NCI-H1048 (cell line): ENCODE measurements around the gene AKT1S1.

ENCODE experiments used
- DNase-seq: peaks from one replicate; lab custom pipeline; 2025; lab: John Stamatoyannopoulos, UW

Gene AKT1S1

DNA sequence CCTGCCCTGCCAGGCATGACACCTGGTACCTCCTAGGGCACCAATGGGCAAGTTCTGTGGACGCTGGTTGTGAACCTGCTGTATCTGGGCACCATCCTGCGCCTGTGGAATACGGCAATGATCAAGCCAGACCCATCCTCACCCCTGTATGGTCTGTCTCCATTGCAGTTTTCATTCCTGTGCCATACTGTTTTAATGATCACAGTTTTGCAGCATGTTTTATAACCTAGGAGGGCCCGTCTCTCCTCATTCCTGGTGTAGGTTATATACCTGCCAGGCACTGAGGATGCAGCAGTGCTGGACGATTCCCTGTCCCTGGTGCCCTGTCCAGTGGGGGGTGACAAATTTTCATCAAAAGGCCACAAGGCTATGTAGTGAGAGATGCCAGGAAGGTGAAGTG lies 5.9 kb upstream of the AKT1S1 start:
- no peak for DNase-seq

DNA sequence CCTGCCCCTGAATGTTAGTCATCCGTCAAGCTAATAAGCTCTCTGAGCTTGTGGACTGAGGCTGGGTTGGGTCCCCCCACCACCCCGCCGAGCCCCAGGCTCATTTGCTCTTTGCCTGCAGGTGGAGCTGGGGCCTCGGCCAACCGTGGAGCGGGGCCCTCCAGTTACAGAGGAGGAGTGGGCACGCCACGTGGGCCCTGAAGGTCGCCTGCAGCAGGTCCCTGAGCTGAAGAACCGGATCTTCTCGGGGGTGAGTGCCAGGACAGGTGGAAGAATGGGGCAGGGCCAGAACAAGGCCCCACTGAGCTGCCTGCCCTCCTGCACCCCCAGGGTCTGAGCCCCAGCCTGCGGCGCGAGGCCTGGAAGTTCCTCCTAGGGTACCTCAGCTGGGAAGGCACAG lies 5.5 kb upstream of the AKT1S1 start:
- DNase-seq = no peak

DNA sequence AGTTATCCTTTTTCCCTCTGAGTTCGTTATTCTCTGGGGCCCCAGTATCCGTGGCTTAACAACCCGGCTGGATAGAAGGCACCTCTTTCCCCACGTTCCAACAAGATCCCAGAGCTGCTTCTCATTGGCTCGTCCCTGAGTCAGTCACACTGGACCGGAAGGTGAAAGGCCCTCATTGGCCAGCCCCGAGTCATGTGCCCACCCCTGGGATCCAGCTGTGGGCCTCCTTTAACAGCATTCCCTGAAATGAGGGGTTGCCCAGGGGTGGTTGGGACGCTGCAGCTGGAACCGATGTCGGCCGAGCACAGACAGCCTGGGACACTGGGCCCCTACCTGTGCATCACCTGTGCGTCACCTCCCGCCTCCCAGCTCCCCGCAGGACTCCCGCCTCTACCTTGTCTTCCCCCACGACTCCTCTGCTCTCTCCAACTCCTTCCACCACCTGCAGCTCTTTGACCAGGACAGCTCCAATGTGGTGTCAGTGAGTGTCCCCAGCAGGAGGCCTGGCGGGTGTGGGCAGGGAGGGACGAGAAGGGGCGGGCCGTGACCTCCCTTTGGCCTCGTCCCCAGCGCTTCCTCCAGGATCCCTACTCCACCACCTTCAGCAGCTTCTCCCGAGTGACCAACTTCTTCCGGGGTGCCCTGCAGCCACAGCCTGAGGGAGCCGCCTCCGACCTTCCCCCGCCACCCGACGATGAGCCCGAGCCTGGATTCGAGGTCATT lies 4.7 kb upstream of the AKT1S1 start:
- no peak for DNase-seq

DNA sequence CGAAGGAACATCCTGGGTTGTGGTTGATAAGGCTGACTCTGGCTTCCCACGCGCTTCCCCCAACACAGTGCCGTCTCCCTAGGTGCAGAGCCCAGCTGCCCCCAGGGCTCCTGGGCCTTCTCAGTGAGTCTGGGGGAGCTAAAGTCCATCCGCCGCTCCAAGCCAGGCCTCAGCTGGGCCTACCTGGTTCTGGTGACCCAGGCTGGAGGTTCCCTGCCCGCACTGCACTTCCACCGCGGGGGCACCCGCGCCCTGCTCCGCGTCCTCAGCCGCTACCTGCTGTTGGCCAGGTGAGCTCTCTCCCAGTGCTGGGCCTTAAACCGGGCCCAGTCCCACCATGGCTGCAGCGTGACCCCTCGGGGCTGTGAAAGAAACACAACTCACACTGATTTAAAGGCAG lies 4.0 kb upstream of the AKT1S1 start:
- no peak for DNase-seq

DNA sequence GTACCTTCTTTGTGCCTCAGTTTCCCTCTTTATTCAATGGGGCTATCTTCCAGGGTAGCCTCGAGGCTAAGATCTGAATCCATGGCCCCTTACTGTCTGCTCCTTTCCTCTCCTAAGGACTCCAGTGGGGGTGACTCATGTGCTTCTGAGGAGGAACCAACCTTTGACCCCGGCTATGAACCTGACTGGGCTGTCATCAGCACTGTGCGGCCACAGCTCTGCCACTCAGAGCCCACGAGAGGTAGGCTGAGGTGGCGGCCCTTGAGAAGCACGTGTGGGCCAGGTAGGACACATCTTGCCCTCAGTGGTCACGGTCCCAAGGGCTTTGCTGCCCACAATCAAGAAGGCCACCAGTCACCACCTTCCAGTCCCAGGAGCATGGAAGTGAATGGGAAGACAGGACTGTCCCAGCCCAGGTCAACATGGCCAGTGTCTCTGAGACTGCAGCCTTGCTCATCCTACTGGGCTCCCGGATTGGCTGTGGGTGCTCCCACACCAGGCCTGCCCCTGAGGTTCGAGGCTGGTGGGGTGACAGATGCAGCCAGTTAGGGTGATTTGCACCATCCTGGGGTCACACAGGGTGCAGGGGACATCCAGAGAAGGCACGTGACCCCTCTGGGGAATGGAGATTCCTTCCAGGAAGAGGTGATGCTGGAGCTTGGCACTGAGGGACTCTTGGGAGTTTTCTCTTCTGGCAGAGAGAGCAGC lies 3.2 kb upstream of the AKT1S1 start:
- DNase-seq = no peak

DNA sequence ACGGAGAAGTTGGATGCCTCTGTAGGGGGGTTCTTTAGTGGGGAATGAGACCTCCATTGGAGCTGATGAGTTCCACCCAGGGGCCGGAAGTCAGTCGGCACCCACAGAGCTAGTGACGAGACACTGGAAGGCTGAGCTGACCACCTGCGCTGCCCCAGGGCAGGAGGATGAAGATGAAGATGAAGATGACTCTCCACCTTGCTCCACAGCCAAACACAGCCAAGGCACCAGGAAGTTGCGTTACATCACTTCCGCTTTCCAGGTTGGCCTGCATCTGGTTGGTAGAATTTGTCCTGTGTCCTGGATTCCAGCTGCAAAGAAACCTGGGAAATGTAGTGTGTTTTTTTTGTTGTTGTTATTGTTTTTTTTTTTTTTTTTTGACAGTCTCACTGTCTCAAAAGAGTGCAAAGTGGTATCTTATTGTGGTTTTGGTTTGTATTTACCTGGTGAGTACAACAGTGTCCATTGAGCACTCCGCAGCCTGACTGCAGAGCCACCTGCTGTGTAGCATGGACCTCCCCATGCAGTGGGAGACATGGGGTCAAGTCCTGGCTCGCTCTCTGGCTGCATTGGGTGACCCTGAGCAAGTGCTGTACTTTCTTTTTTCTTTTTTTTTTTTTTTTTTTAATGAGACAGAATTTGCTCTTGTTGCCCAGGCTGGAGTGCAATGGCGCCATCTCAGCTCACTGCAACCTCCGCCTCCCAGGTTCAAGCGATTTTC lies 2.2 kb upstream of the AKT1S1 start:
- no peak for DNase-seq

DNA sequence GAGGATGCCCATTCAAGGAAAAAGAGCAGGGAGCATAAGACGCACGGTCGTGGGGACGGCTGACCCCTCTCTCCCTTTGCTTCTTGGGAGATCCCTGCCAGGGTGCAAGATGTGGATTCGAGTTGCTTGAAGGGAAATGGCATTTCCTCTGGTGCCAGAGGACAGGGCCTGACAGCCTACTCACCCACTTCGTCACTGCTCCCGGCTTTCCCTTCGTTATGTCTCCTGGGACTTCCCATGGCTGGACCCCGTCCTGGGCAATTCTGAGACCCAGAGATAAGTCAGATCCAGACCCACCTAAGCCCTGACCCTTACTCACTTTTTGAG lies 1.6 kb upstream of the AKT1S1 start:
- DNase-seq = no peak

DNA sequence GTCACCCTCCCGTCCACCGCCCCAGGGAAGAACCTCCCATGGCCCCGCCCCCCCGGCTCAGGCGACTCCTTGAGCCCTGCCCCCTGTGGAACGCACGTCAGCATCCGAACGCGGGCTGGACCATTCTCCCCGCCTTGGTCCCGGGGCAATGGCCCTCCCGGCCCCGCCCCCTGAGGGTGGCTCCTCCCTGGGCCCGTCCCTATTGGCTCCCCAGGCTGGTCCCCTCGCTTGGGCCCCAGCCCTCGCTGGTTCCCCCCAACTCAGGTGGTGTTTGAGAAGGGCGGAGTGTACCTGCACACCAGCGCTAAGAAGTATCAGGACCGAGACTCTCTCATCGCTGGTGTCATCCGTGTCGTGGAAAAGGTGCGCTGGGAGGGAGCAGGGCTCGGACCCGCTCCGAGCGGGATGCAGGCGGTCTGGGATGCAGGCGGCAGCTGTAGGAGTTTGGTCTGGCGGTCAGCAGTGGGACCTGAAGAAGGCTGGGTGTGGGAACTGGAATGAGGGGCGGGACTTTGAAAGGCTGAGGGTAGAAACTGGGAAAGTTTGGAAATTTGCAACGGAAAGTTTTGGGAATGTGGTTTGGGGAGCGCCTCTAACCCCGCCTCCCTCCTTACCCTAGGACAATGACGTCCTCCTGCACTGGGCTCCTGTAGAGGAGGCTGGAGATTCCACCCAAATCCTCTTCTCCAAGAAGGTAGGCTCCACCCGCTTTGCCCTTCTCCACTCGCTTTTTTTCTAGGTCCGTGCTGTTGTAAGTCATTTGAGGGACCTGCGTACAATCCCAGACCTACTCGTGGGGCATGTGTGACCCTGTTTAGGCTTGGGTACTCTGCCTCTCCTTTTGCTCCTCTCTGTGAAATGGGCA lies 956 bp upstream of the AKT1S1 start:
- peak; percentile 87 for DNase-seq

DNA sequence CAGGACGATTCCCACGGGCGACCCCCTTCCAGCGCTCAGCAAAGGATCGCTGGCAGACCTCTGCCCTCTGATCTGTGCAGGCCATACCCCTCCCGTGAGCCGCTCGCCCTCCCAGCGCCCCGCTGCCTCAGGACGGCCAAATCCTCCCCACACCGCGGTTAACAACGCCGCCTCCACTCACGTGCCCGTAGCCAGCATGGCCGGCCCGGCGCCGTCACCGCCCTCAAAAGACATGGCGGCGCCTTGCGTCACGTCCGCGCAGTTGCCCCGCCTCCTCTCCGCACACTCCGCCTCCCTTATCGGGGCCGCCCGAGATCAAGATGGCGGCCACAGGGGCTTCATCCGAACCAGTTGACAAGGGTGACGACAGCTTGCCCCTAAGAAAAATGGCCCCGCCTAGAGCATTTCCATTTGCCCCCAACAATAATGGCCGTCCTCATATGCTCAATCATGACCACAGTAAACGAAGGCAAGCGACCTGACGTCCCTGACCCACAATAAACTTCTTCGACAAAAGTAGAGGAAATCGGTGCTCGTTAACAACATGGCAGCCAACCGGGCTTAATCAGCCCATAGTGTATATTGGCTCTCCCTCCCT lies 634 bp downstream of the AKT1S1 start:
- peak; percentile 95 for DNase-seq

DNA sequence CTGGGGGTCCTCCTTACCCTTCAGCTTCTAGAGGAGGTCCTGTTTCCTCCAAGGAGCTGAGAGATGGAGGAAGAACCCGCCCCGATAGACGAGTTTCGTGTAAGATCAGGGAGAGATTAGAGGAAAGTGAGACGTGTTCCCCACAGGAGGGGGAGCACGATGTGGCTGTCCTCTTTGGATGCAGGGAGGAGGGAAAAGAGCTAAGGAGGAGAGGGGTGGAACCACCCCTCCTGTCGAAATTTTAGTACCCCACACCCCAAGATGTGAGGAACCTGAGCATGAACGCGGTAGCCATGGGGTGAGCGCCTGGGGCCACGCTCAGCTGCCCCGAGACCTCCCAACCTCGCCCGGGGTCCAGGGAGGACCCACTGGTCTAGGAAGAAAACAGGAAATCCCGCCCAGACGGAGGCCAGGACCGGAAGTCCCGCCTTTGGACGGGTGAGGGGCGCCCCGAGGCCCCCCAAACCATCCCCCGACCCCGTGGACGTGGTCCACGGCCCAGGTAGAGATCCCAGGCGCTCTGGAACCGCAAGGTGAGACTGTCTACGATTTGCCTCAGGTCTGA lies 1.2 kb downstream of the AKT1S1 start:
- DNase-seq = no peak

DNA sequence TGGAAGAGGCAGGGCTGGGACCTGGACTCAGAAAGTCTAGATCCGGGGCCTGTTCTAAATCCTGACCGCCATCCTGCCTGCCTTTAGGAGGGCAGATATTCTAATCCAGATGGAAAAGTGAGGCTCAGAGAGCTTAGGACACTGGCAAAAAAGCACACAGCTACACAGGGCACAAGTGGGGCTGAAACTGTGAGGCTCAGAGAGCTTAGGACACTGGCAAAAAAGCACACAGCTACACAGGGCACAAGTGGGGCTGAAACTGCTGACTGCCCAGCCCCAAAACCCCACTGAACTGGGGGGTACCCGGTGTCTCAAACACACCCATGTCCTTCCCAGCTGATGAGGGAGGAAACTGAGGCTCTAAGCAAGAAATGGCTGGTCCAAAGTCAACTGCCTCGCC lies 2.0 kb downstream of the AKT1S1 start:
- DNase-seq = no peak

DNA sequence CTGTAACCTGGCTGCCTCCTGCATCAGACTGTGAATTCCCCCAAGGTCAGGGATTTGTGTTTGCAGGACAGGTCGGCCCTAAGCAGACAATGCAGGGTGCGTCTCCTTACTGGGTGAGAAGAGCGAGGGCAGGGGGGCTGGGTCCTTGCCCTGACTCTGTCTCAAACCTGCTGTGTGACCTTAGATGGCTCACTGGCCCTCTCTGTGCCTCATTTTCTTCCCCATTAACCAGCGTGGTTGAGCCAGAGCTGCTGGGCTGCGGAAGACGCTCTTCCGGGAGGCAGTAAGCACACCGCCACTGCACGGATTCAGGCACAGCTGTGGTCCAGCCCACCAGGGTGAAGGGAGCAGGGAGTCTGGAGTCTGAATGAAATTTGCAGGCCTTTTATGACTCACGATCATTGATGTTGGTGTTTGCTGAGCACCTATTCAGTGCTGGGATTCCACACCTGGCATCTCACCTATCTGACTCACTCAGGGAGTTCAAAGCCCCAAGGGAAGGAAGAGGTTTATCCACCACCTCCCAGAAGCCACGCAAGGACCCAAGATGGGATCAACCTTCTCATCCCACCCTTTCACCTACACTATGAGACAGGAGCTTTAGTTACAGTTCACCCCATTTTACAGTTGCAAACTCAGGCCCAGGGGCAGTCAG lies 2.5 kb downstream of the AKT1S1 start:
- no peak for DNase-seq

DNA sequence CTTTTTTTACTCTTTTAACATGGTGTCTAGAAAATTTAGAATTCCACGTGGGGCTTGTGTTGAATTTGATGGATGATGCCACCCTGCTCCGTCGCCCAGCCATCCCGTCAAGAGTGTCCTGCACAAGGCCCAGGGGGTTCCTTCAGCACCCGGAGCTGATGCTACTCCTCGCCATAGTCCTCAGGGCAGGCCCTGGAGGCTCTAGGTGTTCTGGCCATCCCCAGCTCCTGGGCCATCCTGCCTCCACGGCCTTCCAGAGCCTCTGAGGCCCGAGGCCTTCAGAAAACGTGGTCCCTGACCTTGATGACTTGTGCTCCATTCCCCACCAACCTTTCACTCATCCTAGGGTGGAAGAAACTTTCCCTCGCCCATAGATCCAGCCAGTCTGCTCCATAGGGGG lies 3.3 kb downstream of the AKT1S1 start:
- DNase-seq = no peak

DNA sequence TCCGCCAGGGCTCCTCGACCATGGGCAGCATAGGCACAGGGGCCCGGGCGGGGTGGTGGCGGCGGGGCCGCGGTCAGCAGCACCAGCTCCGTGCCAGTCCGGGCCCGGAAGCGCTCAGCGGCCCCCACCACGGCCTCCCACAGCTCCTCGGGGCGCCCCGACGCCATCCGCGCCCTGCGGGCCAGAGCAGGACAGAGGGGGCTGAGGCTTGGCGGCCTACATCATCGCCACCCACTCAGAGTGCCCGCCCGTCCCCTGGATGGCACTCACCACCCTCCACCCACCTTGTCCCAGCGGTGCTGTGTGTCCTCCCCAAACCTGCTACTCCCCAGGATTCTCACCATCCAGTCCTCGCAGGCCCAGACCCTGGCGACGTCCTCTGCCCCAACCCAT lies 4.0 kb downstream of the AKT1S1 start:
- no peak for DNase-seq

DNA sequence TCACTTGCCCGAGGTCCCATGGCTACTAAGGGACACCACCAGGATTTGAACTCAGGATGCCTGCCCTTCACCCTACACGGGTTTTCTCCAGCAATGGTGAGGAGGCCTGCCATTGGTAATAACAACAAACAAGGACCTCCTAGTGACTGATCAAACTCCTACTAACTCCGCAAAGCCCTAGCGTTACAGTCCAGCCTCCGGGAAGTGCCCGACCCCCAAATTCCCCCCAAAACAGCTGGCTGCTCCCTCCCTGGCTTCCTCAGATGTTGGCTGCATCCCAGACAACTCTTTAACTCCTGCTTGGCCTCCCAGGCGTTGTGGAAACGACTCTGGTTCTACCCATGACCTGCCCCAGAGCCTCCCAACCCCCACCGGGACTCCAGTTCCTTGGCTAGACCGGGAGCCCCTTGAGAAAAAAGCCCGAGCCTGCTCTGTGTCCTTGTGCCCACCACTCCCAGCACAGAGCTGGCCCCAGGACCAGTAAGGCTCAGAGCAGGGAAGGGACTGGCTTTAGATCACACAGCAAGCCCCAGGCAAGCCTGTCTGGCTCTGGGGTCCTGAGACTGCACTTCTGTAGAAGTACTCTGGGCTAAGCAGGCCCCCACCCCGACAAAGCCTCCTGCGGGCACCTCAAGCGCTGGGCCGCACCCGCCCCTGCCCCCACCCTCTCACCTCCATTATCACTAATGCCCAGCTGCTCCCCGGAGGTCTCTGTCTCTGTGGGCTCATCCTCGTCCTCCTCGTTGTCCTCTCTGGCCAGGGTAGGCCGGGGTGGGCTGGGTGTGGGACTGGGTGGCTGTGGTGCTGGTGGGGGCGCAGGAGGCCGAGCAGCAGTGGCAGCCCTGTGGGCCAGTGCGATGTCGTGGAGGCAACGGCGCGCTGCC lies 4.7 kb downstream of the AKT1S1 start:
- DNase-seq = no peak

DNA sequence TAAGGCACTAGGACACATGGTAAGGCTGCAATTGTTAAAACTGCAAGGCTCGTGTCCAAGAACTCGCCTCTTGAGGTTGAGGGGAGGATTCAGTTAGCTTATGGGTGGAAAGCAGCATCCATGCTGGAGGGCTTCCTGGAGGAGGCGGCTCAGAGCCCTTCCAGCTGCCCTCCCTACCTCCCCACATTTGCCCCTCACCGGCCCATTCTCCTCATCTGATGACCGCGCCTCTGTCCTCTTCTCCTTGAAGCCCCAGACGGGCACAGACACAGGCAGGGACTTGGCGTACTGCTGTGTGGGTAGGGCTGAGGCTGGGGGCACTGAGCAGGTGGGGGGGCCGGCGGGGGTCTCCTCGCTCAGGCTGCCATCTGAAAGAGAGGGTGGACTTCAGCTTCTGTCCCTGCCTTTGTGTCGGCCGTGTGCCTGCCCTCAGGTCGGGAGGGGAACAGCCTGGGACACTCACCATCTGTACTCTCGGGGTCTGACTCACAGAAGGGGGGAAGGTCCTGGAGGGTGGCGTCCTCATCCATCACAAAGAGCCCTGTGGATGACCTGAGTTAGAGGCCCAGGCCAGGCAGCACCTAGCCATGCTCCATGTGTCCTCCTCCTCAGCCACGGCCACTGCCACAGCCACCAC lies 5.7 kb downstream of the AKT1S1 start:
- DNase-seq = no peak

DNA sequence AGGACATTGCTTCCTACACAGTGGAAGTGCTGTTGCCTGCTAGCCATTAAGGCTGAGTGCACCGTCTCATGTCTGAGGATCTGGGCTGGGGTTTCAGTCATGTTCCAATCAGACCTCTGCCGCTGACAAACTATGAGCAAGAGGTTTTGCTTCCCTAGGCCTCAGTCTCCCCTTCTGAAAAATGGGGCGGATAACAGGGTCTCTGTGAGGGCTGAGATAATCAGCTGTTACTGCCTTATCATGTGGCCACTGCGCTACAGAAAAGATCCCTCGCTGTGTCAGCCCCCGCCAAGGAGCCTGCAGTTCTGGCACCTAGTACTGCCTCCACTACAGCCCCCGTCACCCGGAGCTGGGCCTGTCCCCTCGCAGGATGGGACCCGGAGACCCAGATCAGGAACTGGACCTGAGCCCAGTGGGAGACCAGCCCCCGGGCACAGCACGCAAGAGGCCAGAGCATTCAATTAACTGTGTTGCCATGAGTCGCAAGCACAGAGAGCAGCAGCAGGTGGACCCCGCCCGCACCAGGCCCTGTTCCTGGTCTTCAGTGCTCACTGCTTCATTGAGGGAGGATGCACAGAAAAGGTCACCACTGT lies 6.8 kb downstream of the AKT1S1 start:
- DNase-seq = no peak

DNA sequence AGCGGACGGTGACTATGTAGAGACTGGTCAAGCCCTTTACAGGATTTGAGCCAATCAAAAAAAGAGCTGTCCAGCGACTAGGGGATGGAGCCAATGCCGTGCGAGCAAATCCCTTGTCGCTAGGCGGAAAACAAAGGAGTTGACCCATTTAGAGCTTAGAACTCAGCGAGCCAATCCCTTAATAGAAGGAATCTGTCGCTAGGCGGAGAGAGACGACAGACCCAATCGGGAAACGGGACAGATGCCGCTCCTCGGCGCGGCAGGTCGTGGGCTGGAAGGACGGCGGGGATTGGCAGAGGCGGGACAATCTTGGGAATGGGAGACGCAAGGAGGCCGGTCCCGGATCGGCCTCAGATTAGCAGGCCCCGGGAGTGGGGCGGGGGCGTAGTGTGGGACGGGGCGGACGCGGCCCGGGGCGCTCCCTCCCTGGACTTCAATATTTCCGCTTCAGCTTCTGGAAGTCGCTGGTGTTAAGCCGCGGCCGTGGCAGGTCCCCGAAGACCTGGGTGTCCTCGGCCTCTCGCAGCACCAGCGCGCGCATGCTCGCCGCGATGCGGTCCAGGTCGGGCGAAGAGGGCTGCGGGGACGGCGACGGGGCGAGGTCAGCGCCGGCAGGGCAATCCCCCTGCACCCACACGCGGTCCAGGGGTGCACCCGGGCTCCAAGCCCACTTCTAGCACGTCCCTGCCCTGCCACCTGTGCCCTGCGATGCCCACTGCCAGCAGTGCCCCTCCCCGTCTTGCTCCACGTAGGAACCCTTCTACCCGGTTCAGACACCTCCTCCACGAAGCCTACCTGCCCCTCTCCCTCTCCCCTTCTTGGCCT lies 7.5 kb downstream of the AKT1S1 start:
- peak; percentile 97 for DNase-seq
